PC-9 (cell line): ENCODE measurements around the gene USH1C.

Experiments
- CTCF ChIP-seq: fragments of 200-600 bp; sonication (generic); conservative IDR thresholded peaks from 2 replicates; pipeline ENCODE4 v1.6.1; 2017; ENCODE audit warnings: mixed run types, antibody characterized with exemption, mild to moderate bottlenecking, moderate library complexity
- EZH2 ChIP-seq: fragments of 200-600 bp; sonication (generic); IDR thresholded peaks from 2 replicates; pipeline ENCODE4 v1.8.0; 2017; ENCODE audit warnings: antibody characterized with exemption, low read depth

DNA sequence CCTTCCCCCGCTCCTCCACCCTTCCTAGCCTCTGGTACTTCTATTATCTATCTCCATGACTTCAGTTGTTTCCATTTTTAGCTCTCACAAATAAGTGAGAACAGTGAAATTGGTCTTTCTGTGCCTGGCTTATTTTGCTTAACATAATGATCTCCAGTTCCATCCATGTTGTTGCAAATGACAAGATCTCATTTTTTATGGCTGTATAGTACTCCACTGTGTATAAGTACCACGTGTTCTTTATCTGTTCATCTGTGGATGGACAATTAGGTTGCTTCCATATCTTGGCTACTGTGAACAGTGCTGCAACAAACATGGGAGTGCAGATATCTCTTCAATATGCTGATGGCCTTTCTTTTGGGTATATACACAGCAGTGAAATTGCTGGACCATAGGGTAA, 60.7 kb downstream of the USH1C start:
- TF ChIP-seq CTCF (no peak), EZH2 (no peak)
